Mesendoderm (in vitro differentiated cells): Measurements from ENCODE around the gene MED4.

ENCODE experiments used
- DNase-seq: peaks from one replicate; pipeline ENCODE4 v3.0.0; 2013
- H2AK5ac ChIP-seq: 2 replicates; pipeline ENCODE4 v1.6.1; 2013; ENCODE audit warnings: low read length, inconsistent platforms
- H2BK120ac ChIP-seq: 2 replicates; pipeline ENCODE4 v1.6.1; 2013; ENCODE audit warnings: low read depth, mild to moderate bottlenecking, low read length, moderate library complexity, mixed read lengths
- H2BK15ac ChIP-seq: replicated peaks from 2 replicates; pipeline ENCODE4 v1.6.1; 2013; ENCODE audit warnings: low read depth, mild to moderate bottlenecking, moderate library complexity
- H2BK5ac ChIP-seq: 2 replicates; pipeline ENCODE4 v1.6.1; 2013; ENCODE audit warnings: low read length, inconsistent platforms
- H3K18ac ChIP-seq: 2 replicates; pipeline ENCODE4 v1.6.1; 2013; ENCODE audit warnings: mild to moderate bottlenecking, low read length, mixed read lengths
- H3K23ac ChIP-seq: one replicate; pipeline ENCODE4 v1.6.1; 2013; ENCODE audit warnings: low read length
- H3K27ac ChIP-seq: 2 replicates; pipeline ENCODE4 v1.5.1; 2013; ENCODE audit warnings: low read depth, mild to moderate bottlenecking, inconsistent platforms, low read length, moderate library complexity
- H3K27me3 ChIP-seq: 2 replicates; pipeline ENCODE4 v1.6.1; 2013; ENCODE audit warnings: low read length, control low read depth, mild to moderate bottlenecking, inconsistent platforms; ENCODE audit not compliant: insufficient read depth, poor library complexity
- H3K36me3 ChIP-seq: 2 replicates; pipeline ENCODE4 v1.6.1; 2013; ENCODE audit warnings: low read length, inconsistent platforms; ENCODE audit not compliant: control insufficient read depth, insufficient read depth
- H3K4ac ChIP-seq: one replicate; pipeline ENCODE4 v1.6.1; 2013; ENCODE audit warnings: low read depth, mild to moderate bottlenecking, low read length, moderate library complexity
- H3K4me1 ChIP-seq: 2 replicates; pipeline ENCODE4 v1.6.1; 2013; ENCODE audit warnings: low read depth, low read length, inconsistent platforms; ENCODE audit not compliant: control insufficient read depth
- H3K4me2 ChIP-seq: 2 replicates; pipeline ENCODE4 v1.6.1; 2013; ENCODE audit warnings: low read length
- H3K4me3 ChIP-seq: 2 replicates; pipeline ENCODE4 v1.5.1; 2013; ENCODE audit warnings: mild to moderate bottlenecking, low read length
- H3K56ac ChIP-seq: one replicate; pipeline ENCODE4 v1.6.1; 2013; ENCODE audit warnings: low read length
- H3K79me1 ChIP-seq: 2 replicates; pipeline ENCODE4 v1.6.1; 2013; ENCODE audit warnings: low read length, inconsistent platforms
- H3K79me2 ChIP-seq: 2 replicates; pipeline ENCODE4 v1.6.1; 2013; ENCODE audit warnings: mild to moderate bottlenecking, low read length; ENCODE audit not compliant: control insufficient read depth, insufficient read depth
- H3K9ac ChIP-seq: 2 replicates; pipeline ENCODE4 v1.6.1; 2013; ENCODE audit warnings: low read length, inconsistent platforms
- H4K5ac ChIP-seq: one replicate; pipeline ENCODE4 v1.6.1; 2013; ENCODE audit warnings: low read length
- H4K8ac ChIP-seq: one replicate; pipeline ENCODE4 v1.6.1; 2013; ENCODE audit warnings: low read depth, mild to moderate bottlenecking, control low read depth, low read length, moderate library complexity
- WGBS: extraction: QIAGEN DNeasy Blood & Tissue Kit; methylation state at CpG from one replicate; pipeline ENCODE4 v1.1.7; 2013; ENCODE audit warnings: low lambda C conversion rate, missing lambda C conversion rate; ENCODE audit not compliant: insufficient coverage; ENCODE audit errors: extremely low coverage; 5-methylcytosine and 5-hydroxymethylcytosine counted together

The MED4 gene

DNA sequence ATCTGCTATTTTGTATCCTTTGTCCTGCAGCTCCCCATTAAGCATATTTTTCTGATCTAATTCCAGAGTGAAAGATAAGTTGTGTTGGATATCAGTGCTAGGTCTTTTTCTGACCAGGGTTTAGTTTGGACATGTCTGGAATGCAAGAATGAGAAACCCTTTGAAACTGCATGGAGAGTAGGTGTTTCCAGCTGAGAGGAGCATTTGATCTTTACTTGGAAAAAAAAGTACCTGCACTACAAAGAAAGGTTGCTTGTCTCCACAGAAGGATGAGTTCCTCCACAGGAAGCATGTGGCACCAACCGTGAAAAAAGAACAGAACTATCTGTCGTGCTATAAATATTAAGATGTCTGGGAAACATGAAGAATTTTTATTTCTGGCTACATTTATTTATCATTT is 36.6 kb upstream of the MED4 start:
- no peak overlapping the region for H3K18ac ChIP-seq
- no peak overlapping the region for H3K4ac ChIP-seq
- H3K79me2 ChIP-seq, result no peaks in the 10 kb centered on the region
- no peak overlapping the region for H4K5ac ChIP-seq
- no peak overlapping the region for H3K27ac ChIP-seq
- H2AK5ac ChIP-seq, result no peak overlapping the region
- H3K4me1 ChIP-seq, result peaks cover 2% of the 10 kb centered on the region
- no peaks in the 10 kb centered on the region for H3K79me1 ChIP-seq
- H3K56ac ChIP-seq, result no peak overlapping the region
- H3K27me3 ChIP-seq, result no peaks in the 10 kb centered on the region
- H2BK15ac ChIP-seq, result no peak overlapping the region
- H3K9ac ChIP-seq, result no peak overlapping the region
- H2BK5ac ChIP-seq, result no peak overlapping the region
- H3K4me3 ChIP-seq, result no peak overlapping the region
- no peak for DNase-seq
- no peak overlapping the region for H4K8ac ChIP-seq
- H3K23ac ChIP-seq, result no peak overlapping the region
- no peak overlapping the region for H3K4me2 ChIP-seq
- H3K36me3 ChIP-seq, result no peaks in the 10 kb centered on the region
- no CpG with 5 or more reads among the region's 2 CpGs for WGBS
- no peak overlapping the region for H2BK120ac ChIP-seq

DNA sequence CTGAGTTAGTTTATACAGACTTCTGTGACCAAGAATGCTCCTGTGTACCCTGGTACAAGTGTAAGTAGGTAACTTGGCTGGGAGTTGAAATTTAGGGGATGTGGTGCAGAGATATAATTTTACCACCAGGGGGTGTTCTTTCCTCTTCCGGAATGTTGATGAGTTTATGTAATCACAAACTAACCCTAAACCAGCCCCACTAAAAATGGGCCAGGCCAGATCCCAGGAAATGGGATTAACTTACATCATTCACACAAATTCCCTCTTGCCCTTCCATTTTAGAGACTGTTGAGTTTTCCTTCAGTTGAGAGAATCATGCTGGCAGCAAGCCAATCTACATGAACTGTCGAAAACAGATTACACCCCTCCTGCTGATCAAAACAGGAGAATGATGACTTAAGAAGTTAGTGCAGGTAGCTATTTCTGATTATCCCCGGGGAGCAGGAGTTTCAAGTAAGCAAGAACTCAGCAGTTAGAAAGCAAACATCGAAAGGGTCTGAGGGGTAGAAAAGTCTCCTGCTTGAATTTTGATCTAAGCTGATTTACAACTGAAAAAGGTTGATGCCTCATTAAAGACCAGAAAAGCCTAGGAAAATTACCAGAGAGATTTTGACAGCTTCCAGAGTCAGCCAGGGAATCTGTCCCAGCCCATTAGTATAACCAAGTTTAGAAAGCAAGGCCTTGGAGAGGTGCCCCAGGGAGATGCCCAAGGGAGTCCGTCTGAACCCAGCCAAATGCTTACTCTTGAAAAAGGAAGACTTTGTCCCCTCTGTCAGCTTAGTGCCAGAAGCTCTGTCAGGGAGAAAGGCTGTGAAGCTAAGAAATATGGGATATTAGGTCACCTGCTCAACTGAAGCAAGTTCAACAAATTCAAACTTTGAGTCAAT is 32.3 kb upstream of the MED4 start:
- Histone ChIP-seq H3K4me1 (peaks cover 2% of the 10 kb centered on the region), H3K56ac (no peak overlapping the region), H3K27ac (peak overlapping the region; percentile 15), H4K8ac (peak overlapping the region; percentile 56), H2BK5ac (no peak overlapping the region), H2BK15ac (no peak overlapping the region), H3K18ac (peak overlapping the region; percentile 68), H3K4me2 (no peak overlapping the region), H3K9ac (no peak overlapping the region), H2AK5ac (no peak overlapping the region), H3K79me1 (no peaks in the 10 kb centered on the region), H3K36me3 (no peaks in the 10 kb centered on the region), H3K23ac (no peak overlapping the region), H3K4ac (no peak overlapping the region), H4K5ac (no peak overlapping the region), H3K27me3 (no peaks in the 10 kb centered on the region), H3K79me2 (no peaks in the 10 kb centered on the region), H2BK120ac (peak overlapping the region; percentile 23), H3K4me3 (no peak overlapping the region)
- WGBS, result no CpG with 5 or more reads among the region's 5 CpGs
- DNase-seq, result peak; percentile 93

DNA sequence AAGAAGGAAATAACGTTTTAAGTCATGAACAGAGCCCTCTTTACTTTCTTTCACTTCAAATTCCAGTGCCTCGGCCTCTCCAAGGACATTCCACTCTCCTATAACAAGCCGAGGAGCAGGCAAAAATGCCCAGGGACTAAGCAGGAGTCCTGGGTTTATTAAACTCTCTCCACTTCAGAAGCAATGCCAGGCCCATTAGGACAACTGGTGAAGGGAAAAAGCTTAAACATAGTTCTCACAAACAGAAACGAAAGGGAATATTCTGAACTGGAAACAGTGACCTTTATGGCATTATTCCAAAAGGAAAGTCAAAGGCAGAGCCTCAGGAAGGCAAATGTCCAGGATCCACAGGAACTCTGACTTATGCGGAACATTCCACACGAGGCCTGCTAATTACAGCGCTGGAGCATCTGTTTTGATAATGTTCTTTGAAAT is 30.9 kb upstream of the MED4 start:
- H4K8ac ChIP-seq, result no peak overlapping the region
- H3K79me2 ChIP-seq, result no peaks in the 10 kb centered on the region
- peaks cover 2% of the 10 kb centered on the region for H3K4me1 ChIP-seq
- no peak overlapping the region for H4K5ac ChIP-seq
- no peak overlapping the region for H3K23ac ChIP-seq
- H3K4me3 ChIP-seq, result no peak overlapping the region
- H3K56ac ChIP-seq, result no peak overlapping the region
- no peaks in the 10 kb centered on the region for H3K36me3 ChIP-seq
- H3K4ac ChIP-seq, result no peak overlapping the region
- no peak for DNase-seq
- H2BK5ac ChIP-seq, result no peak overlapping the region
- H3K27ac ChIP-seq, result no peak overlapping the region
- peak overlapping the region; percentile 30 for H3K18ac ChIP-seq
- WGBS, result no CpG with 5 or more reads among the region's 7 CpGs
- no peaks in the 10 kb centered on the region for H3K79me1 ChIP-seq
- no peak overlapping the region for H2BK15ac ChIP-seq
- no peak overlapping the region for H3K4me2 ChIP-seq
- no peak overlapping the region for H2BK120ac ChIP-seq
- H3K27me3 ChIP-seq, result no peaks in the 10 kb centered on the region
- no peak overlapping the region for H3K9ac ChIP-seq
- no peak overlapping the region for H2AK5ac ChIP-seq

DNA sequence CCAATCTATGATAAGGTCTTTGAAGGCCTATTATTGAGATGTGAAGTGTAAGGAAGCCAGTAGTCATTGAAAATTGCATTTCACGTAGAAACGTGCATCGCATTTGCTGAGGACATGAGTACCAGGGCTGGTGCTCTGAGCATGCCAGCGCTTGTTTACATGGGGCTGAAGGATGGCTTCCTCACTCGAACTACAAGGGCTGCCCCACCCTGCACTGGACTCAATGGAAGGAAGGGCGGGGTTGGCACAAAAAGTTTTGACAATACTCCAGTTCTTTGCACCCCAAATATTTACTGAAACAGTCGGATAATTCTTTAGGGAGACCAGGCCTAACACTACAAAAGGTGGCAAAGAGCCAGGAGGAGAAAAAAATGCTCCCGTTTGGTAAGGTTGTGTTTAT is 28.9 kb upstream of the MED4 start:
- DNase-seq, result no peak
- no peak overlapping the region for H2BK120ac ChIP-seq
- H3K23ac ChIP-seq, result no peak overlapping the region
- no peak overlapping the region for H3K27ac ChIP-seq
- H3K79me1 ChIP-seq, result no peaks in the 10 kb centered on the region
- H3K4me1 ChIP-seq, result peaks cover 2% of the 10 kb centered on the region
- no peak overlapping the region for H3K4me3 ChIP-seq
- H3K4me2 ChIP-seq, result no peak overlapping the region
- H2AK5ac ChIP-seq, result no peak overlapping the region
- no CpG with 5 or more reads among the region's 8 CpGs for WGBS
- H3K36me3 ChIP-seq, result no peaks in the 10 kb centered on the region
- H2BK5ac ChIP-seq, result no peak overlapping the region
- no peak overlapping the region for H3K56ac ChIP-seq
- no peak overlapping the region for H4K8ac ChIP-seq
- no peak overlapping the region for H3K9ac ChIP-seq
- H4K5ac ChIP-seq, result no peak overlapping the region
- no peaks in the 10 kb centered on the region for H3K27me3 ChIP-seq
- H3K4ac ChIP-seq, result no peak overlapping the region
- no peak overlapping the region for H2BK15ac ChIP-seq
- no peak overlapping the region for H3K18ac ChIP-seq
- H3K79me2 ChIP-seq, result no peaks in the 10 kb centered on the region

DNA sequence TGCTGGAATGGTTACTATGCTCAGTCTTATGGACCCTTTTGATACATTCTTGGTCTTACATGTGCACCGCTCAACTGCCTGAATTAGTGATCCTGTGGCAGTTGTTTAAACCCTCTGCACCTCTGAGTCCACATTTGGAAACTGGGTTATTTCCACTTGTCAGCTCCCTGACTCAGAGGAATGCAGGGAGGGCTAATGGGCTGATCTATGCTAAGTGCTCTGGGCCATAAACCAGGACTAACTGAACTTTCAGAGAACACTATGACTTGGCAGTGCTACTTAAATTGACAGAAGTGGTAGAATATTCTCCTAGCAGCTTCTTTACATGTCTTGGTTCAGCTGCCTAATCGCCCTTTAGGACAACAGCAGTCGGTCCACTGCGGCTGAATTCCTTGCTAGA is 26.8 kb upstream of the MED4 start:
- Histone ChIP-seq H3K56ac (no peak overlapping the region), H2AK5ac (no peak overlapping the region), H3K27me3 (no peaks in the 10 kb centered on the region), H3K79me1 (no peaks in the 10 kb centered on the region), H2BK120ac (no peak overlapping the region), H3K4ac (no peak overlapping the region), H3K79me2 (no peaks in the 10 kb centered on the region), H4K8ac (no peak overlapping the region), H2BK5ac (no peak overlapping the region), H3K27ac (no peak overlapping the region), H3K36me3 (no peaks in the 10 kb centered on the region), H3K18ac (no peak overlapping the region), H3K4me1 (no peaks in the 10 kb centered on the region), H4K5ac (no peak overlapping the region), H3K4me2 (no peak overlapping the region), H3K9ac (no peak overlapping the region), H3K23ac (no peak overlapping the region), H2BK15ac (no peak overlapping the region), H3K4me3 (no peak overlapping the region)
- peak; percentile 23 for DNase-seq
- WGBS, result no CpG with 5 or more reads among the region's 4 CpGs

DNA sequence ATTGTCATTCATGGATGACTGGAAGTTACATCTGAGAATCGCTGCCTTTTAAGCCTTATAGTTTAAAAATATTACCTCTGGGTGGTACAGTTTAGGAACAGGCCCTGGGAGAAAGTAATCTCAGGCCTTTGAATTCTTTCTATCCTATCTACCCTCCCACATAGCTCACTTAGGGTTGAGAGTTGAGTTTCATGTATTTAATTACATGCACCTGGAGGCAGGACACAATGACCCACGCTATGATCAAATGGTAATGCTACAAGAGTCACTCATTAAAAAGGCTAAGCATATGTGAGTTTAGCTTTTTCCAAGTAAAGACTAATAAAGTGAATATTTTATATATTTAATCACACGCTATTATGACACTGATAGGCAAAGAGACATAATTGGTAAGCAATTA is 25.3 kb upstream of the MED4 start:
- H3K9ac ChIP-seq, result no peak overlapping the region
- H2BK120ac ChIP-seq, result no peak overlapping the region
- no CpG with 5 or more reads among the region's 3 CpGs for WGBS
- DNase-seq, result no peak
- H4K5ac ChIP-seq, result no peak overlapping the region
- no peak overlapping the region for H3K23ac ChIP-seq
- no peak overlapping the region for H2AK5ac ChIP-seq
- no peak overlapping the region for H3K4me2 ChIP-seq
- H3K18ac ChIP-seq, result no peak overlapping the region
- no peaks in the 10 kb centered on the region for H3K79me2 ChIP-seq
- H2BK15ac ChIP-seq, result no peak overlapping the region
- no peaks in the 10 kb centered on the region for H3K79me1 ChIP-seq
- no peak overlapping the region for H2BK5ac ChIP-seq
- H3K27ac ChIP-seq, result no peak overlapping the region
- H3K4me3 ChIP-seq, result no peak overlapping the region
- no peaks in the 10 kb centered on the region for H3K4me1 ChIP-seq
- no peaks in the 10 kb centered on the region for H3K27me3 ChIP-seq
- no peak overlapping the region for H4K8ac ChIP-seq
- H3K36me3 ChIP-seq, result no peaks in the 10 kb centered on the region
- H3K56ac ChIP-seq, result no peak overlapping the region
- no peak overlapping the region for H3K4ac ChIP-seq
